ENCODE data around the gene LYPD6B.

The LYPD6B gene

DNA sequence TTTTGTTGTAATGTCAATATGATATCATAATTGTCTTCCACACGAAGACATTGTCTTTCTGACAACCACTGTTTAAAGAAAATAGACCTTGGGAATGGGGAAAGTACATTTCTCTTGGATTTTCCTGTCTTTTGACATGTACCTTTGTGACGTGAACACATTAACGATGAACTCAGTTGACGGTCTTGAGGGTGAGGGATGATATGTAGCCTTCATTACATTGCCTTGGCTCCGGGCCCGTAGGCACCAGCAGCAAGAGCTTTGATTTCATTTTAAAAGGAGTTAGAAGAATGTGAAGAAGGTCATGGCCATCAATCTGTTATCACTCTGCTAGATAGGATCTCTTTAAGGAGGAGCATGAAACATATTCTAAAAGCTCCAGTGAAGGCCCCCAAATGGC is 80.9 kb downstream of the LYPD6B start:
- no peak for DNase-seq (ENCODE audit: low read depth in 2 of 2)

DNA sequence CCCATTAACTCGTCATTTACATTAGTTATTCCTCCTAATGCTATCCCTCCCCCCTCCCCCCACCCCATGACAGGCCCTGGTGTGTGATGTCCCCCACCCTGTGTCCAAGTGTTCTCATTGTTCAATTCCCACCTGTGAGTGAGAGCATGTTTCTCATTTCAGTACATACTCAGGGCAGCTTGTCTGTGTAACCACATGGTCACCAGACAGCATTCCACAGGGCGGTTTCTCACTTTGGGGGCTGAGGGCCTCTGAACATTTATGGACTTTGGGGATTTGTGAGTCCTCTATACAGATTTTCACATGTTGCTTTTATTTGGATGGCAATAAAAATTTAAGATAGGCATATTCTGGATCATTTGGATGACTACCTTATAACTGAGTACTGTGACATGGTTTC is 84.0 kb downstream of the LYPD6B start:
- no peak for DNase-seq (ENCODE audit: low read depth in 2 of 2)

DNA sequence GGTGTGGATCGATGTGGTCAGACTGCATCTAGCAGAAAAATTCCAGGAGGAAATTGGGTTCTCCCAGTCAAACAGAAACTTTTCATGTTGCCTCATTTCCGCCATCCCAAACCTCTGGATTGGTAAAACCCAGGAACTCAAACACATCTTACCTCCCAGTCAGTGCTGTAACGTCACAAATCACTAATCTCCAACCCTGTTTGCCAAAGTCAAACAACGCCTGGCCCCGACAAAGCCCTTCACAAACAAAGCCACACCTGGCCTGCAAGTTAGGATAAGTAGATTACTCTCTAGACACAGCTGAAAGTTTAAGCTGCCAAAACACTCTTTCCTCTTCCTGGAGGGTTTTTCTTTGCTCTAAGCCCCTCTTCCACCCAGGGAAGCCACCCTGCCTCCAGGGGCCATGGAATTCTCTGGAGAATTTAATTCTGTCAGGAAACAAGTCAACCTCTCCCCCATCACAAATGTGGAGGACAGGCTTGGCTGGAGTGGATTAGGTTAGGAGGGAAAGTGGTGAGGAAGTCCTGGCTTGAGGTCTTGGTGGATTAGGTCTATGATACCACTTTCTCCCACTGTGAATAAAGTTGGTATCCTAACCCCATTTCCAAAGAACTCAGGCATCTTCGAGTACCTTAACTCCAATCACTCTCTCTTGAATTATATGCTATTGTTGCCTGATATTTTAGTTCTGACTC is 86.7 kb downstream of the LYPD6B start:
- DNase-seq (ENCODE audit: low read depth in 2 of 2) = no peak

DNA sequence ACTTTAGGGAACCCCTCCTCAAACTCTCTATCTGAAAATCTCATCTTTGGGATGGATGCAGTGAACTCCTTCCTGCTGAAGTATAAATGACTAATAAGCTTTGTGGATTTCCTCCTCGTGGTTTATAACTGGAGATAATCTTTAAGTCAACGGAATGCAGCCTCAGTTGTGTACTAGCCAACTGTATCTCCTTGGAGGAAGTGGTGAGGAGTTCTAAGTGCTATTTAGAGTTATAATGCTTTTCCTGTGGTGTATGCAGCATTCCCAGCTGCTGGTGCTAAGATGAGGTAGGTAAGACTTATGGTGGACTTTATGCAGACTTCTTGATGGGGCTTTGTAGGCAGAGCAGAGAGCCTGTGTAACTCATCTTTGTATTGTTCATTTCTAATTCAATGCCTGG is 90.9 kb downstream of the LYPD6B start:
- peak; percentile 34 to 49 for DNase-seq (ENCODE audit: low read depth in 2 of 2)

DNA sequence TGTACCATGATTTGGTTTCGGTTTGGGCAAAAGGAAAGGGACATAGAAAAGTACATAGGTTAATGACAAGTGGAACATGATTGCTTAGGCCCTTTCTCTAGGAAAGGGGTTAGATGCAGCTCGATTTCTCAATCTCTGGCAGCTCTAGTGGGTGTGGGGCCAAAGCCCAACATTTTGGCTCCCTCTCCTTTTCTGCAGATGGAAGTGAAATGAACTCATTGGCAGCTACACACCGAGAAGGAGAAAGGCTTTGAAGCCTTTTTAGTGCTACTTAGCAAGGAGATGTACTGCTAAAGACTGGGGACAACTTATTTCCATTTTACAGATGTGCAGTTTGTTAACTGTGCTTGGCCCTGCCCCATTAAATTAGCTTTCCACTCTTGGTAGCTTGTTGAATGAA is 93.8 kb downstream of the LYPD6B start:
- no peak for DNase-seq (ENCODE audit: low read depth in 2 of 2)

DNA sequence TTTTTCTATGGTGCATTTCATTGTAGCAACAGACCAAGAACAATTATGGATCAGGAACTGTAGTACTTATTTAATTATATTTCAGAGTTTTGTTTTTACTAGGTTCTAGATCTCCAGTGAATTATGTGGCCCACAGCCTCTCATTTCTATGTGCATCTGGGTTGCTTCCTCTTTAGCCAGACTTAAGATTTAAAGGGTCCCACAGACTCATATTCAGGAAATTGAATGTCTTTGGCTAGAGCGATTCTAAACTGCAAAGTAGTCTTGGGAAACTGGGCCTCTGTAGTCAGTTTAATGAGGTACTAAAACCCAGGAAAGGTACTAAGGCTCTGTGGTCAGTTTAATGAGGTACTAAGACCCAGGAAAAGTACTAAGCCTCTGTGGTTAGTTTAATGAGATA is 94.4 kb downstream of the LYPD6B start:
- no peak for DNase-seq (ENCODE audit: low read depth in 2 of 2)

DNA sequence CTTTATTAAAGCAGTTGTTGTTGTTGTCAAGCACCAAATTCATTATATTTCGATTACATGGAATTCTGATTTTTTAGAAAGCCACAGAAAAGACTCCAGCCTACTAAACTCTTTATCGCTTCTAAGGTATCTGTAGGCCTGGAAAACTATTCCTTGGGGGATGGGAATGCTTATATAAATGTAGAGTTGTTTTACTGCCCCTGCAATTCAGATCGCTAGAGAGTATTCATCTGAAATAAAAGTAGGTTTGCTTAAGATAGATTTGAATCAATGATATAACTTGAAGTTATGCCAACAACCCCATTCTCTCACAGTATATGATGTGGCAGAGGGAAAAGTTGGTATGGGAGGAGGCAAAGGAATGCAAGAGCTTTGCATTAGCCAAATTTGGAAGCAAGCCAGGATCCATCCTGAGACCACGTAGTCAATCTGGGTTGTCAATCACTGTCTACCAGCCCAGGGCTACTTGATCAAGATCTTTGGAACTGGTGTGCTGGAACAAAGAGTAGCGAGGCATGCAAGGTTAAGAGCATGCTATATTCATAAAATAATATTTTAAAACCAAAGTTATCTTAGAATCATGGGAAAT is 95.9 kb downstream of the LYPD6B start:
- no peak for DNase-seq (ENCODE audit: low read depth in 2 of 2)

DNA sequence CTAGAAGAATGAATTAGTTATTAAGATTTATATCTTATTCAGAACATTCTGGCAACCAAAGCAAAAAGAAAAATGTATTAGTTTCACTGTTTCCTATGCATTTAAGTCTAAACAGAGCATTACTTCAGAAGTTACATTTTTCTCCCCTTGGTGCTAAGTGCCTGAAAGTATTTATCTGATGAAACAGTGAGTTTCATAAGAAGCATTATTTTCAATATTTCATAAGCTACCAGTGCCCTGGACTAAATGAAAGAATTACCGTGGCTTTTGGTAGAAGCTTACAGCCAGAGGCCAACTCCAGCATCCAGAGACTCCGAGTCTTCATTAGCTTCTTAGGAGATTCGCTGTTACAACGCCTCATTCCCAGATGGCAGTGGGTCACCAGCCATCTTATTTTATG is 97.6 kb downstream of the LYPD6B start:
- no peak for DNase-seq (ENCODE audit: low read depth in 2 of 2)

DNA sequence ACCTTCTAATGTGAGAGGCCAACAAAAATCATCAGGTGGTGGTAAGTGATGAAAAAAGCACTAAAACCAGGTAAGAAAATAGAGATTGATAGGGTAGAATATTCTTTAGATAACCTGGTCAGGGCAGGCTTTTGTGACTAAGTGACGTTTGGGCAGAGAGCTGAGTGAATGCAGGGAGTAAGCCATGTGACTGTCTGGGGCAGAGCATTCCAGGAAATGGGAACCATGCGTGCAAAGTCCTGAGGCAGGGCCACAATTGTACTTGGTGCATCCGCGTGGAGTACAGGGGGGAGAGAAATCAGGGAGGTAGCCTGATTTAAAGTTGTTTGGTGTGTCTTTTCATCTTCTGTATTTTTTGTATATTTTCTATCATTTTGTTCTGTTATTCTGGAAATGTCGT is 102.5 kb downstream of the LYPD6B start:
- DNase-seq (ENCODE audit: low read depth in 2 of 2) = no peak

DNA sequence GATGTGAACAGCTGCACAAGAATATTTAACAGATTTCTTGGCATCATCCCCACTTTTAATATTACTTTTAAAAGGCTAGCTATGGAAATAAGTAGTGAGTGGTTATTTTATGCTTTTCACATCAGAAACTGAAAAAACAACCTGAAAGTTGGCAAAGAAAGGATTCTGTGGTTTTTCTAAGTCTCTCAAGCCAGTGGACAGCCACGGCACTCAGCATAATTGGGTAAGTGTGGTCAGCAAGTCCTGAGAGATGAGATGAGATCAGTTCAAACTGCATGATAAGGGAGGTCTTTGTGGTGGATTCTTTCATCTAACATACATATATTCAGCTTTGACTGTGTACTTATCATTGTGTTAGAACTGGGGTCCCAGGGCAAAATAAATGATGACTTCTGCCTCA is 105.2 kb downstream of the LYPD6B start:
- no peak for DNase-seq (ENCODE audit: low read depth in 2 of 2)

DNA sequence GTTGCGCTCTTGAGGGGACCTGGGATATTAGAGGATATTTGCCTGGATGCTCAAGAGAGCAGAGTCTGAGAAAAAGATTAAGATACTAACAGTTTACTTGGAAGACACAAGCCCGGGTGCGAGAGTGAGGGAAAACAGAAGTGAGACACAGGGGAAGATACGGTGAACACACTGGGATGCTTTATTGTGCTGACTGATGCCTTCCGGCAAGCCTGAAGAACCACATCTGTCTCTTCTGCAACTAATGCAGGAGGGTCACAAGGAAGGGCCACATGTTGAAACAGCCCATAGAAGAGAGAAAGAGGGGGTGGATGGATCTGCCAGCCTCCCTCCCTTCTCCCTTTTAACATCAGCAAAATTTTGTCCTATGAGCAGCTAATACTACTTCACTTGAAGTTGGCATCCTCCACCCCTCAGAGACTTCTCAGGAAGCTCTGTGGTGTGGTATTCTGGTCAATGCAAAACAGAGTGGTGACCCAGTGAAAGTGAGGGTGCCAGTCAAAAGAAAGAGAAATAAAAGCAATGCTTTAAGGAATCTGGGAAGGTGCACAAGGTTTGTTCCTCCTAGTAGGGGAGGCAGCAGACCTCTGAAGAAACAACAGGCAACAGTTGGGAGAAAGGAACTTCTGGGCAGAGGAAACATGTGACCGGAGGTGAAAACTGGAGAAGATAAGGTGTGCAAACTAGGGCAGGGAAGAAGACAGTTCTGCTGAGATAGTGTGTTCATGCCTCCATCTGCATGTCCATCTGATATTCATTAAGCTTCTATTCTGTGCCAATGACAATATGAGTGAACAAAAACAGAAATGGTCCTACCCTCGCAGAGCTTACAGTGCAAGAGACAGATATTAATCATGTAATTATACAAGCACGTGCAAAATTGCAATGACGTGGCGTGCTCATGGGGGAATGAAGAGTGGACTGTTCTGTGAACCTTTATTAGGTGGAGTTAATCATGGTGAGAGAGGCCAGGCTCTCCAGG is 107.1 kb downstream of the LYPD6B start:
- DNase-seq (ENCODE audit: low read depth in 2 of 2) = peak; percentile 38 to 44

DNA sequence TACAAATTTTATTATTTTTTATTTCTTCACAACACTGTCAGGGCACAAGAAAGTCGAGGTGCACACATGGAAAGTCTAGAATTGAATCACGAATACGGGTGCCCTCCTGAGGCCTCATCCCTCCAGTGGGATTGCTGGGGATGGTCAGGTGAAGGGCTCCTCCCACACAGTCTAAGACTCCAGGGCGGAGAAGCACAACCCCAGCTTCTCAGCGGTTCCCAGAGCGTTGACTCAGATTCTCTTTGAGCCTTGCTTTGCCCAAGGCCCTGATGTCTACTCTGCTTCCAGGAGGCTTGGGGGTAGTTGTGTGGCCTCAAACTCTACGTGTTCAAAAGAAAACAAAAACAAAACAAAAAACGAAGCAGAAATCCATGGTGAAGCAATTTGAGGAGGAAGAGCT is 108.4 kb downstream of the LYPD6B start:
- no peak for DNase-seq (ENCODE audit: low read depth in 2 of 2)

DNA sequence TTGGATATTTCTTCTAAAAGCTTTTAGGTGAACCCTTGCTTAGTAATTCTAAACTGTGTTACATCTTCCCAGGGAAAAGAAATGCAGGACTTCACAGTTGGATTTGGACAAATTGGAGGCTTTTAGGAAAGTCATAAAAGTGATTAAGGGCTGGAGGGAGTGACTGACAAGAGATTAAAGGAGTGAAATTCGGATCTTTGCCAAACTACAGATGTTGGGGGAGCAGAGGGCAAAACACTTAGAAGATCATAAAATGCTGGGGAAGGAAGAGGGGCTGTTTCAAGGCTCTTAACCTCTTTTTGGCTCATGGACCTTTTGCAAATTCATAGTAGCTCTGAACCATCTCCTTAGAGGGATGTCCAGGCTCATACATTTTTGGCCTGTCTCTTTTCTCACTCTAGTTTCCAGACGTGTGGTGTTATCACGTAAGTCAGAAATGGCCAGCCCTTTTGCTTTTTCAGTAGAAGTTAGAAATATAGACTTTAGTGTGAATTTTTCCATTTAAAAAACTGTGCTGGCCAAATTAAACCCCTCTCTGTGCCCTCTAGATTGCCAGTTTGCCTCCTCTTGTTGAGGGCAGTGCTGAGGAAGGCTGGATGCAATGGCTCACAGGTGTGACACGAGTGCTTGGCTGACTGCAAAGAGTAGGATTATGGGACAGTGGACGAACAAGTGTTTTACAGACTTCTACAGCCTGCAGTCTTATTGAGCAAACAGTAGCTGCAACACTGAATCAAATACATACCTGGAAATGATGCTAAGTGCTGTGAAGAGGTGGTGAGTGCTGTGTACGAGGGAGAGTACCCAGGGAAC is 109.9 kb downstream of the LYPD6B start:
- no peak for DNase-seq (ENCODE audit: low read depth in 2 of 2)

DNA sequence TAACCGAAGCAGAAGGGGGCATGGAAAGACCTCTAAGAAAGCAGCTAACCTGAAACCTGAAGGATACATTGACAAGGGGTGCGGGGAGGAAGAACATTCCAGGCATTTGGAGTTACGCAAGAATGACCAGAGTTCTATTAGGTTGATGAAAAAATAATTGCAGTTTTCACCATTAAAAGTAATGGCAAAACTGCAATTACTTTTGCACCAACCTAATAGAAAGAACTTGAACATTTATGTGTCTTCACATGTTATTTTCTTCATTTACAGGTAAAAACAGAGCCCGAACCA is 110.5 kb downstream of the LYPD6B start:
- DNase-seq (ENCODE audit: low read depth in 2 of 2) = no peak

DNA sequence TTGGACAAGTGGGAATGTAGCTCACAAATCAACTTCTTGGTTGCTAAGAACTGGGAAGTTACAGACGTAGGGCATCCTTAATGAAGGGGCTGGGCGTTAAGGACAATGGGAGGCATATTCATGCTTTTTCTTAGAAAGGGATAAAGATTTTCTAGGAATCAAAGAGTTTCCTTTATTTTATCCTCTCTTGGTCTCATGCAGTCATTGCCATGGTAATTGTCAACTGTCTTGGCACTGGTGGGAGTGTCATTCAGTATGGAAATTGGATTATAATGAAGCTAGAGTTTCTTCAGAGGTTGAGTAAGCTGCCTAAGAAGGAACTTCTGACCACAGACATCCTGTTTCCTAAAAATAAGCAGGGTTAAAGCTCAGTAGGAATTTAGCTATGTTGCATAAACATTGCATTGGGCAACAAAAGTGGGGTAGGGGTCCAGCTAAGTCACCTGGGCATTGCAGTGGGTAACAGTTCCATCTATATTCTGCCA is 114.0 kb downstream of the LYPD6B start:
- DNase-seq (ENCODE audit: low read depth in 2 of 2) = no peak

DNA sequence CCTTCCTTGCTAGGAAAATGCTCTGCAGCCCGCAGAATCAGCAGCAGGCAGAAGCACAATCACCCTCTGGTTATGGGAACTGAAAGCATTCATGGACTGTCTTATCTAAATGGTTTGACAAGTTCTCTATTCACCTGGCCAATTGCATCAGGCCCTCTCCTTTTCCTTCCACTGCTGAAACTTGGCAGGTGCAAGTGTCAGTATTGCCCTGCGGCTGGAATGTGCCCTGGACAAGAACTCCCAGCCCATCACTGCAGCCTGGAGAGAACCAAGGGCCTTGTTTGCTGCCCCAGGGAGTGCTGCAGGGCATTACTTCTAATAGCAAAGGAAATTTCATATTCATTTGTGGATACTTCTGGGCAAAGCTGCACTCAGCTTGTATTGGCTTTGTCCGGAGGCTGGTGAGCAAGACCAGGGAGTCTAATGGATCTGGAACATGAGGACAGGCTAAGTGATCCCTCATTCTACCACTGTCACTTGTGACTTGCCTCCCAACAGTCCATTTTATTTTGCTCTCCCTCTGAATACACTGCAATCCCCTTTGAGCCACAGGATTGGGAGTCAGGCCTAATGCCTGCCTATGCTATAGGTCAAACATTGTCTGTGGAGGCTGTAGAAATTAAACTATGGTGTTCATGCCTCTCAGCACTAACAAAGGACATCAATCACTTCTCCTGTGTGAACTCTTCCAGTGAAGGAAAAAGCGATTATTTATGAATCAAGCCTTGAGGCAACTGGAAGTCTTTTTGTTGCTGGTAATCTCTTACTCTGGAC is 116.9 kb downstream of the LYPD6B start:
- DNase-seq (ENCODE audit: low read depth in 2 of 2) = no peak

DNA sequence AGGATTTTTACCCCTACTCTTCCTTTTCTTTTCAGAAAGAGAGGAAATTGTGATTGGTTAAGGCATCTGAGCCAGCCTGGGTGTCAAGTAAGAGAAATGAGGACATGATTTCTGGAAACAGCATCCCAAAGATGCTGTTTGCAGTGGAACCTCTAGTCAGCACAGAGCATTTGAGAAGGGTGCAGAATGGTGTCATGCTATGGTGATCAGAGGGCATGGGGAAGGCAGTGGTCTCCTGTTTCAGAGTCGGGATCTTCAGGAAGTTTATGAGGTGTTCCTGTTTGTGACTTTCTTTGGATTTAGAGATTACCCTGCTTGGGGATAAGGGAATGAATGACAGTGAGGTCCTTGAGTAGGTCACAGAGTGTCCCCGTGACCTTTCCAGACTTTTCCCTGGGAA is 117.5 kb downstream of the LYPD6B start:
- no peak for DNase-seq (ENCODE audit: low read depth in 2 of 2)

DNA sequence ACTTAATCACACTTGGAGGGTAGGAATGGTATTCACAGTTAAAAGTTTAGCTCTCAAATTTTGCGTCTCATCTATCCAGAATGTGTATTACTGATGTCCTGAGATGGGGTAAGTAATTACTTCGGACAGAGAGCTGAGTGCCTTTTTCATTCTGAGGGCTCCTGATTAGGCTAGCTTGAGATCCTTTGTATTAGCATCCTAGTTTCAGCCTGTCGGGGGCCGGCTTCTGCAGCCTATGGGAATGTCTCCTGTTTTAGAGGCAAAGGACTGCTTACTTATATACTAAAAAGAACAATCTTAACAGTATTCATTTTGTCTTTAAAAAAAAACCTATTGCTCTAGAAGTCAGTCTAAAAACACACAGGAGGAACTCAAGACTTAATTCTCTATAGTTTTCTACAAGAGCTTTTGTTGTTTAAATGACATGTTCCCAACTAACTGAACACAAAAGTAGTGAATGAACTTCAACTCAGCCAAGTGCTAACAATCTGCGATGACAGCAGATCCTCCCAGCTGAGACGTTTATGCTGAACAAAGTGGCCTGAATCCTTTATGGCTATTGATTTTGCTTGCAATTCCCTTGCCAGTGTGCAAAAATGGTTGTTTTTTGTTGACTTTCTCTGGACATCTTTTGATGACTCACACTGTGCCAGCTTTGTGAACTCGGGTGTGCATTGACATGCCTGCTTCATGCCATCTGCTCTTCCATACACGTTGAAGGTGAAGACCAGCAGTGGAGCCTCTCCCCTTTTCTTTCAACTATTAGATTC is 118.7 kb downstream of the LYPD6B start:
- no peak for DNase-seq (ENCODE audit: low read depth in 2 of 2)

DNA sequence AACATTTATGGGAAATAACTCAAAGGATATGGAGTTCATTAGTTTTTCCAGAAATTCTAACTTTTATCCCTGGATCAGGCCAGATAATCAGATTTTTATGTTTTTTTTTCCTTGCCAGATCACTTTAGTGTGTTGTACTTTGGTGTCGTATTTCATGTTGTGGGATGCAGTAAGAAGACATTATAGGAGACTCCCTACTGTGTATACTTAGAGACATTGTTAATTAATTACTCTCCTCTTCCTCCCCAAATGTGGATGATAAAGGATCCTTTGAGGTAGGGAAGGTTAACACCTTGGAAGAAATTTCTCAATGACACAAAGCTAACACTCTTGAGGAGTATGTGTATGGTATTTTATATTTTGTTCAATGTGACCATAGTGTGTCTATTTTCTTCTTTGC is 120.5 kb downstream of the LYPD6B start:
- no peak for DNase-seq (ENCODE audit: low read depth in 2 of 2)

DNA sequence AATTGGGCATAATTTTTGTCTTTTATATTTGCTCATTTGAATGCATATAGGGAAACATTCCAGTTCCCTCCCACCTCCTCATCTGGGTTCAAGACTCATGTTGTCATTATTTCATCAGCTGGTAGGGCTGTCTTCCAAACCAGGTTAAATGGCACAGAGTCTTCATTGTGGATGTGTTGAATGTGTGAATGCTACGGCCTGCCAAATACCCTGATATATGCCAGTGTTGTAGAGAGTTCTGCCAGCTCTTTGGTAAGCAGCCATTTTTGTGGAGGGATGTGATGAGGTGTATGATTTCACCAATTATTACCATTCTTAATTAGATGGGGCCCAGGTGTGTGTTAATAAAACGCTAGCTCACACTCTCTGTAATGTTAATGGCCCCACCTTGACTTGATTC is 121.7 kb downstream of the LYPD6B start:
- DNase-seq (ENCODE audit: low read depth in 2 of 2) = no peak
